Measurements from ENCODE around the gene GARIN3. TPM values are rescaled to one million over a fixed set of nuclear protein-coding genes. Genes with fewer than 3 reads are reported as not detected.

GARIN3 gene
- total RNA-seq, 2 experiments from 2014 or later = not detected

GRCh38 chr5:157137691-157138090 is 28.4 kb downstream of the GARIN3 start:
- no peak overlapping the region for H3K27ac ChIP-seq (ENCODE audit: low read depth, low read length, poor library complexity, severe bottlenecking)
- no peak overlapping the region for H2AFZ ChIP-seq (ENCODE audit: low read length)
- no peak for DNase-seq (ENCODE audit: low spot score)
- intact Hi-C loops (cut with micrococcal nuclease; ENCODE audit: unreplicated experiment) = no loop called here
- no peak overlapping the region for H3K4me3 ChIP-seq (ENCODE audit: low read depth, low read length, poor library complexity, severe bottlenecking)
- CTCF ChIA-PET (ENCODE audit: unreplicated experiment) = no interaction called here
- no peaks in the 10 kb centered on the region for H3K9me3 ChIP-seq (ENCODE audit: low read length)
- no peaks in the 10 kb centered on the region for H4K20me1 ChIP-seq (ENCODE audit: insufficient read depth, low read length)
- peaks cover 17% of the 10 kb centered on the region for H3K4me1 ChIP-seq (ENCODE audit: insufficient read depth, low read length, poor library complexity, severe bottlenecking)
- TF ChIP-seq, protein P1, sequence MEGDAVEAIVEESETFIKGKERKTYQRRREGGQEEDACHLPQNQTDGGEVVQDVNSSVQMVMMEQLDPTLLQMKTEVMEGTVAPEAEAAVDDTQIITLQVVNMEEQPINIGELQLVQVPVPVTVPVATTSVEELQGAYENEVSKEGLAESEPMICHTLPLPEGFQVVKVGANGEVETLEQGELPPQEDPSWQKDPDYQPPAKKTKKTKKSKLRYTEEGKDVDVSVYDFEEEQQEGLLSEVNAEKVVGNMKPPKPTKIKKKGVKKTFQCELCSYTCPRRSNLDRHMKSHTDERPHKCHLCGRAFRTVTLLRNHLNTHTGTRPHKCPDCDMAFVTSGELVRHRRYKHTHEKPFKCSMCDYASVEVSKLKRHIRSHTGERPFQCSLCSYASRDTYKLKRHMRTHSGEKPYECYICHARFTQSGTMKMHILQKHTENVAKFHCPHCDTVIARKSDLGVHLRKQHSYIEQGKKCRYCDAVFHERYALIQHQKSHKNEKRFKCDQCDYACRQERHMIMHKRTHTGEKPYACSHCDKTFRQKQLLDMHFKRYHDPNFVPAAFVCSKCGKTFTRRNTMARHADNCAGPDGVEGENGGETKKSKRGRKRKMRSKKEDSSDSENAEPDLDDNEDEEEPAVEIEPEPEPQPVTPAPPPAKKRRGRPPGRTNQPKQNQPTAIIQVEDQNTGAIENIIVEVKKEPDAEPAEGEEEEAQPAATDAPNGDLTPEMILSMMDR (conservative IDR thresholded peaks at IDR 0.05; ENCODE audit: low read length) = no peak
- no peak for TF ChIP-seq EZH2phosphoT487 (IDR thresholded peaks at IDR 0.05; ENCODE audit: borderline replicate concordance, low read depth, low read length)
- peaks cover 17% of the 10 kb centered on the region; the same call in 1 of the 2 replicates for H3K79me2 ChIP-seq (ENCODE audit: insufficient read depth, low read depth, low read length)
- H3K4me2 ChIP-seq (ENCODE audit: low read length) = no peak overlapping the region
- no peaks in the 10 kb centered on the region for H3K9me2 ChIP-seq (ENCODE audit: insufficient read depth, low read length)
- BruUV-seq (replicated peaks) = no TSS peak
- peaks cover 41% of the 10 kb centered on the region for H3K36me3 ChIP-seq (ENCODE audit: insufficient read depth, low read length)
- POLR2A ChIA-PET = interaction anchor here (0.7 to 1.7 kb wide), 5 partner anchors 8 to 414 kb away, joined by 3 to 4 read pairs (median 3); no protein-coding TSS in a partner anchor

DNA sequence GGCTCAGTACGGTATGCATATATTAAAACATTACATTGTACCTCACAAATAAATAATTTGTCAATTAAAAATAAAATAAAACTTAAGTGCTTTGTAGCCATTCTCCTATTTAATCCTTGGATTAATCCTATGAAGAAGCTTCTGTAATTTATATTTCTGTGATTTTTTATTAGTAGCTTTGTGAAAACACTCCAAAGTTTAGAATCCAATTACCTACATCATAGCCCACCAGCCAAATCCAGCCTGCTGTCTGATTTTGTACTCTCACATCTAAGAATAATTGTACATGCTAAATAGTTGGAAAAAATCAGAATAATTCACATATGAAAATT is 33.8 kb downstream of the GARIN3 start:
- no peak overlapping the region for H2AFZ ChIP-seq (ENCODE audit: low read length)
- TF ChIP-seq, protein P1 (conservative IDR thresholded peaks at IDR 0.05; ENCODE audit: low read length) = peak; percentile 33
- no peak for TF ChIP-seq EZH2phosphoT487 (IDR thresholded peaks at IDR 0.05; ENCODE audit: borderline replicate concordance, low read depth, low read length)
- H3K4me3 ChIP-seq (ENCODE audit: low read depth, low read length, poor library complexity, severe bottlenecking) = no peak overlapping the region
- peaks cover 50% of the 10 kb centered on the region for H3K4me1 ChIP-seq (ENCODE audit: insufficient read depth, low read length, poor library complexity, severe bottlenecking)
- intact Hi-C loops (cut with micrococcal nuclease; ENCODE audit: unreplicated experiment) = loop anchor here (1.0 to 5.0 kb wide), 5 partner anchors 105 to 1995 kb away; no protein-coding TSS in a partner anchor
- no peak for DNase-seq (ENCODE audit: low spot score)
- H3K9me2 ChIP-seq (ENCODE audit: insufficient read depth, low read length) = no peaks in the 10 kb centered on the region
- H3K79me2 ChIP-seq (ENCODE audit: insufficient read depth, low read depth, low read length) = no peaks in the 10 kb centered on the region
- H3K36me3 ChIP-seq (ENCODE audit: insufficient read depth, low read length) = peaks cover 2% of the 10 kb centered on the region
- H3K27ac ChIP-seq (ENCODE audit: low read depth, low read length, poor library complexity, severe bottlenecking) = no peak overlapping the region
- BruUV-seq (replicated peaks) = no TSS peak
- no peaks in the 10 kb centered on the region for H4K20me1 ChIP-seq (ENCODE audit: insufficient read depth, low read length)
- ChIA-PET CTCF (ENCODE audit: unreplicated experiment) (interaction anchor here (1.0 to 3.2 kb wide), 2 partner anchors 11 to 195 kb away, joined by 3 to 14 read pairs; partner anchors contain the start of gene MED7), POLR2A (interaction anchor here (0.6 to 2.8 kb wide), 8 partner anchors 10 to 199 kb away, joined by 3 to 22 read pairs (median 3); partner anchors contain the start of genes HAVCR2 and MED7)
- H3K9me3 ChIP-seq (ENCODE audit: low read length) = peaks cover 7% of the 10 kb centered on the region; the same call in 1 of the 2 replicates
- no peak overlapping the region for H3K4me2 ChIP-seq (ENCODE audit: low read length)

DNA sequence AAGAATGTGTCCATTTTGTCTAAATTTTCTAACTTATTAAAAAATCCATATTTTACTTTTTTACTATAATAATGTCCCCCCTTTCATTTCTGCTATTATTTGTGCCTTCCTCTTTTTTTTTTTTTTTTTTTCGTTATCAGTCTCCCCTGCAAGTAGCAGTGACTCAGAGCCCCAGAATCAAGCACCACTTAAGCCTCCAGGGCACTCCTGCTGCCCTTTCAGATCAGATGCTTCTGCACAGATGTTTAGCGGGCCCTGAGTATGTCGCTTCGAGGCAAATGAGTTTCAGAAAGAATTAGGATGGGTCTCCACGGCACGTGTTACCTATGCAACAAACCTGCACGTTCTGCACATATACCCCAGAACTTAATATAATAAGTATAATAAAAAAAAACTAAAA is 35.1 kb downstream of the GARIN3 start:
- CTCF ChIA-PET (ENCODE audit: unreplicated experiment) = interaction anchor here (0.7 kb wide), 1 partner anchor 85 kb away, joined by 3 read pairs; no protein-coding TSS in a partner anchor
- Histone ChIP-seq H3K27ac (ENCODE audit: low read depth, low read length, poor library complexity, severe bottlenecking) (peak overlapping the region; percentile 40), H3K4me3 (ENCODE audit: low read depth, low read length, poor library complexity, severe bottlenecking) (no peak overlapping the region), H3K4me2 (ENCODE audit: low read length) (0 out of 2 replicates have a peak overlapping the region, but pooled peaks have one; percentile 14), H3K36me3 (ENCODE audit: insufficient read depth, low read length) (no peaks in the 10 kb centered on the region; the same call in 1 of the 2 replicates), H3K79me2 (ENCODE audit: insufficient read depth, low read depth, low read length) (no peaks in the 10 kb centered on the region), H3K9me3 (ENCODE audit: low read length) (peaks cover 12% of the 10 kb centered on the region; the same call in 1 of the 2 replicates), H3K4me1 (ENCODE audit: insufficient read depth, low read length, poor library complexity, severe bottlenecking) (peaks cover 50% of the 10 kb centered on the region), H4K20me1 (ENCODE audit: insufficient read depth, low read length) (no peaks in the 10 kb centered on the region), H2AFZ (ENCODE audit: low read length) (0 out of 2 replicates have a peak overlapping the region, but pooled peaks have one; percentile 17), H3K9me2 (ENCODE audit: insufficient read depth, low read length) (no peaks in the 10 kb centered on the region)
- intact Hi-C loops (cut with micrococcal nuclease; ENCODE audit: unreplicated experiment) = loop anchor here (1.0 to 5.0 kb wide), 8 partner anchors 150 to 1994 kb away; no protein-coding TSS in a partner anchor
- DNase-seq (ENCODE audit: low spot score) = peak; percentile 66
- POLR2A ChIA-PET = interaction anchor here (0.7 to 1.3 kb wide), 6 partner anchors 11 to 1101 kb away, joined by 3 to 9 read pairs (median 3); partner anchors contain the start of gene MED7
- no TSS peak for BruUV-seq (replicated peaks)
- TF ChIP-seq, protein P1 (conservative IDR thresholded peaks at IDR 0.05; ENCODE audit: low read length) = no peak
- TF ChIP-seq EZH2phosphoT487 (IDR thresholded peaks at IDR 0.05; ENCODE audit: borderline replicate concordance, low read depth, low read length) = no peak

Data from OCI-LY7 (cell line).